Measurements from ENCODE around the gene ZBTB47. TPM values are rescaled to one million over a fixed set of nuclear protein-coding genes. Genes with fewer than 3 reads are reported as not detected.

ZBTB47 gene
- total RNA-seq, 3 donors from 2014 or later (not counting 1 experiment from before 2014, with no cell fraction given): 2.1 to 3.0 (median 3.0) TPM

GRCh38 chr3:42698911-42699230 is 45.4 kb downstream of the ZBTB47 start:
- no peak overlapping the region for H3K4me3 Mint-ChIP-seq
- Histone ChIP-seq H3K4me1 (ENCODE audit: control insufficient read depth, insufficient read depth, low read length) (peaks cover 14% of the 10 kb centered on the region), H3K4me3 (ENCODE audit: low read length) (no peak overlapping the region), H3K27me3 (ENCODE audit: control insufficient read depth, insufficient read depth, low read length) (no peaks in the 10 kb centered on the region), H3K9me3 (ENCODE audit: control insufficient read depth, insufficient read depth, low read length) (no peaks in the 10 kb centered on the region), H3K36me3 (ENCODE audit: control insufficient read depth, insufficient read depth, low read length) (no peaks in the 10 kb centered on the region), H3K27ac (ENCODE audit: low read length) (no peak overlapping the region)
- H3K36me3 Mint-ChIP-seq: no peaks in the 10 kb centered on the region
- H3K4me1 Mint-ChIP-seq: peaks cover 0 to 16% of the 10 kb centered on the region in 2 donors
- no peak overlapping the region for H3K27ac Mint-ChIP-seq
- ATAC-seq (peak; percentile 52 to 54 (median 53)), DNase-seq (peak in 1 of 2 donors; percentile 13)
- intact Hi-C loops (cut with micrococcal nuclease): no loop called here
- peaks cover 0 to 12% of the 10 kb centered on the region in 2 donors for H3K27me3 Mint-ChIP-seq (ENCODE audit: low read depth in 2 of 2)
- H3K9me3 Mint-ChIP-seq: no peaks in the 10 kb centered on the region
- 27% methylated on average over 8 of the region's 9 CpGs for WGBS (ENCODE audit: insufficient coverage)
- no peak for TF ChIP-seq CTCF (IDR thresholded peaks at IDR 0.05)

- Histone ChIP-seq H3K9me3 (ENCODE audit: control insufficient read depth, insufficient read depth, low read length) (no peaks in the 10 kb centered on the region), H3K27me3 (ENCODE audit: control insufficient read depth, insufficient read depth, low read length) (no peaks in the 10 kb centered on the region), H3K4me3 (ENCODE audit: low read length) (no peak overlapping the region), H3K4me1 (ENCODE audit: control insufficient read depth, insufficient read depth, low read length) (peaks cover 14% of the 10 kb centered on the region), H3K27ac (ENCODE audit: low read length) (no peak overlapping the region), H3K36me3 (ENCODE audit: control insufficient read depth, insufficient read depth, low read length) (no peaks in the 10 kb centered on the region)
- peaks cover 0 to 16% of the 10 kb centered on the region in 2 donors for H3K4me1 Mint-ChIP-seq
- H3K27ac Mint-ChIP-seq: no peak overlapping the region
- H3K27me3 Mint-ChIP-seq (ENCODE audit: low read depth in 2 of 2): peaks cover 0 to 13% of the 10 kb centered on the region in 2 donors
- no peak for DNase-seq
- intact Hi-C loops (cut with micrococcal nuclease): no loop called here
- WGBS (ENCODE audit: insufficient coverage): 76% methylated on average over 10 of the region's 10 CpGs
- no peak overlapping the region for H3K4me3 Mint-ChIP-seq
- no peaks in the 10 kb centered on the region for H3K9me3 Mint-ChIP-seq
- peak in 1 of 3 donors; percentile 1 for ATAC-seq
- no peak for TF ChIP-seq CTCF (IDR thresholded peaks at IDR 0.05)
- H3K36me3 Mint-ChIP-seq: no peaks in the 10 kb centered on the region
Measured at GRCh38 chr3:42699511-42699971, 46.0 kb downstream of the ZBTB47 start.

GRCh38 chr3:42700366-42701288 is 47.1 kb downstream of the ZBTB47 start:
- intact Hi-C loops (cut with micrococcal nuclease): no loop called here
- H3K27me3 ChIP-seq (ENCODE audit: control insufficient read depth, insufficient read depth, low read length): no peaks in the 10 kb centered on the region
- Mint-ChIP-seq H3K27me3 (ENCODE audit: low read depth in 2 of 2) (peaks cover 0 to 16% of the 10 kb centered on the region in 2 donors), H3K4me3 (no peak overlapping the region), H3K9me3 (no peaks in the 10 kb centered on the region), H3K4me1 (peaks cover 0 to 16% of the 10 kb centered on the region in 2 donors), H3K36me3 (no peaks in the 10 kb centered on the region), H3K27ac (no peak overlapping the region)
- no peak for TF ChIP-seq CTCF (IDR thresholded peaks at IDR 0.05)
- H3K9me3 ChIP-seq (ENCODE audit: control insufficient read depth, insufficient read depth, low read length): no peaks in the 10 kb centered on the region
- no peaks in the 10 kb centered on the region for H3K36me3 ChIP-seq (ENCODE audit: control insufficient read depth, insufficient read depth, low read length)
- 79% methylated on average over 13 of the region's 15 CpGs for WGBS (ENCODE audit: insufficient coverage)
- H3K27ac ChIP-seq (ENCODE audit: low read length): no peak overlapping the region
- H3K4me3 ChIP-seq (ENCODE audit: low read length): no peak overlapping the region
- H3K4me1 ChIP-seq (ENCODE audit: control insufficient read depth, insufficient read depth, low read length): peaks cover 14% of the 10 kb centered on the region
- no peak for DNase-seq
- ATAC-seq: no peak

Measured in natural killer cell (primary cell).